Measurements from ENCODE around the gene PSD4. TPM values are rescaled to one million over a fixed set of nuclear protein-coding genes. Genes with fewer than 3 reads are reported as not detected.

The PSD4 gene
- total RNA-seq, 4 donors from 2014 or later: 2.8 to 14.8 (median 5.6) TPM

DNA sequence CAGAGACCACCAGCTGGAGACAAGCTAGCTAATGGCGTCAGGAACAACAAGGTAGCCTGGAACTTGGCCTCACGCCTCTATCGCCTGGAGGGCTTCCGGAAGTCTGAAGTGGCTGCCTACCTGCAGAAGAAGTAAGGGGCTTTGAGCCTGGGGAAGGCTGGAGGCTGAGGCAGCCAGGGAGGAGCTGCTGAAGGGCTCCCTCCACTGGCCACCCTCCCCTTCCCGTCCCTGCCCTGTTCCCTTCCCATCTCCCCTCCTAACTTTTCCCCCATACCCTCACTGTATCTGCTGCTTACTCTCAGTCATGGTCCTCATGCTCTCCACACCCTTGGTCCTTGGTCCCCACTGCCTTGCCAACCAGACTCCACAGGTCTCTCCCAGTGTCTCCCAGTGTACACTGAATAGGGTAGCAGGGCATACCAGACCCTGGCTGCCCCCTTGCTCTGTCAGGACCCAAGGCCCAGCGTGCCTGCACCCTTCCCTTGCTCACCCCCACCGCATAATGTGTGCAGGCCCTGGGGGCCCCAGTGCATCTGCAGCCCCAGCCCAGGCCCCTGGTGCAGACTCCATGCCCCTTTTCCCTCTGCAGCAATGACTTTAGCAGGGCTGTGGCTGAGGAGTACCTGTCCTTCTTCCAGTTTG lies 18.8 kb downstream of the PSD4 start:
- TF ChIP-seq, protein P1, sequence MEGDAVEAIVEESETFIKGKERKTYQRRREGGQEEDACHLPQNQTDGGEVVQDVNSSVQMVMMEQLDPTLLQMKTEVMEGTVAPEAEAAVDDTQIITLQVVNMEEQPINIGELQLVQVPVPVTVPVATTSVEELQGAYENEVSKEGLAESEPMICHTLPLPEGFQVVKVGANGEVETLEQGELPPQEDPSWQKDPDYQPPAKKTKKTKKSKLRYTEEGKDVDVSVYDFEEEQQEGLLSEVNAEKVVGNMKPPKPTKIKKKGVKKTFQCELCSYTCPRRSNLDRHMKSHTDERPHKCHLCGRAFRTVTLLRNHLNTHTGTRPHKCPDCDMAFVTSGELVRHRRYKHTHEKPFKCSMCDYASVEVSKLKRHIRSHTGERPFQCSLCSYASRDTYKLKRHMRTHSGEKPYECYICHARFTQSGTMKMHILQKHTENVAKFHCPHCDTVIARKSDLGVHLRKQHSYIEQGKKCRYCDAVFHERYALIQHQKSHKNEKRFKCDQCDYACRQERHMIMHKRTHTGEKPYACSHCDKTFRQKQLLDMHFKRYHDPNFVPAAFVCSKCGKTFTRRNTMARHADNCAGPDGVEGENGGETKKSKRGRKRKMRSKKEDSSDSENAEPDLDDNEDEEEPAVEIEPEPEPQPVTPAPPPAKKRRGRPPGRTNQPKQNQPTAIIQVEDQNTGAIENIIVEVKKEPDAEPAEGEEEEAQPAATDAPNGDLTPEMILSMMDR (IDR thresholded peaks at IDR 0.05; ENCODE audit: low read depth): no peak

DNA sequence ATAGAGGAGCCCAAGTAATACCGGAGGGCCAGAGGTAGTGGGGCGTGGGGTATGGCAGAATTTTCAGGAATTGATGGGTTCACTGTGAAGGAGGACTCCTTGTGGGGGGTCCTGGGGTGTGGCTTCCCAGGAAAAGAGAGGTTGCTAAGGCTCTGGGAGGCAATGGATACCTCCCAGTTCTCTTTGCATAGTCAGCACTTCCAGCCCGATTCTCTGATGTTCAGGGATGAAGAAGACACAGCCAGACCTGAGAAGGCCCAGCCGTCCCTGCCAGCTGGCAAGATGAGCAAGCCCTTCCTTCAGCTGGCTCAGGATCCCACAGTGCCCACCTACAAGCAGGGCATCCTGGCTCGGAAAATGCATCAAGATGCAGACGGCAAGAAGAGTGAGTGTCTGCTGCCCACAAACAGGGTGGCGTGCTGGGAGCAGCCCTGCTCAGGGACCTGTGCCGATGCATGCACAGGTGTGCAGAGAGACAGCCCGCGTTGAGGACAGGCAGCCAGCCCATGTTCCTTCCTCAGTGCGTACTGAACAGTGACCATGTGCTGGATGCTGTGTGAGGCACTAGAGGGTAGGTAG lies 22.2 kb downstream of the PSD4 start:
- TF ChIP-seq, protein P1 (IDR thresholded peaks at IDR 0.05; ENCODE audit: low read depth): no peak

DNA sequence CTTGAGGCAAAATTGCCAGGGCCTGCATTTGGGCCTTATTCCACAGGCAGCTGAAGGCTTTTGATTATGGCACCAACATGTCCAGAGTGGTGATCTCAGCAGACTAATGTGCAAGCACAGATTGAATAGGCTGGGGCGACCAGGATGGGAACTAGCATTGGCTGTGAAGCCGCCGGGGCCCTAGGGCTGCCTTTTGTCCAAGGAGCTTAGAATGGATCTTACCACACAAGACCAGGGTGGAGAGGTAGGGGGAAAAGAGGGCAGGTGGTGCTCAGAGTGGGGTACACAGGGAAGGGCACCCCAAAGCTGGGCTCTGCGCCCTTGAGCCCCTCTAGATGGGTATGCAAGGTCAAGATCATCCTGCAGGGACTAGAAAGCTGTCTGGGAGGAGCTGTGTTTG lies 23.1 kb downstream of the PSD4 start:
- TF ChIP-seq, protein P1 (IDR thresholded peaks at IDR 0.05; ENCODE audit: low read depth): no peak

DNA sequence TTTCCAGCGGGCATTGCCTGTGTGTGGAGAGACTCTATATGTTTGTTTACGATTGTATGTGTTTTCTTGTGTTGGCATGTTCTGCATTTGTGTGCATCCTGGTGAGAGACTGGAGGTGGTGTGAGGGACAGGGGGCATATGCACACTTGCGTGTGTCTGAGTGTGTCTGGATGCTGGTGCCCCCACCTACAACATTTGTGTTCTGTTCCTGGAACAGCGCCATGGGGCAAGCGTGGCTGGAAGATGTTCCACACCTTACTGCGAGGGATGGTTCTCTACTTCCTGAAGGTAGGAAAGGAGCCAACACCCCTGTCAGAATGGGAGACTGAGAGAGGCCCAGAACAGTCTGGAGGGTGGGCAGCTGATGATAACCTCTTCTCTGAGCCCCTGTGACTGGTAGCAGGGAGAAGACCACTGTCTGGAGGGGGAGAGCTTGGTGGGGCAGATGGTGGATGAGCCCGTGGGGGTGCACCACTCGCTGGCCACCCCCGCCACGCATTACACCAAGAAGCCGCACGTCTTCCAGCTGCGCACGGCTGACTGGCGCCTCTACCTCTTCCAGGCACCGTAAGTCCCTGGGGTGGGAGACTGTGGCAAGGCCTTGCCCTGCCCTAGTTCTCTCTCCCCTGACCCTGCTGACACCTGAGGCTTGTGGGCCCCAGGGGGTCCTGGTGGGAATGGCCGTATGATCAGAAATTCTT lies 23.7 kb downstream of the PSD4 start:
- TF ChIP-seq, protein P1 (IDR thresholded peaks at IDR 0.05; ENCODE audit: low read depth): no peak

DNA sequence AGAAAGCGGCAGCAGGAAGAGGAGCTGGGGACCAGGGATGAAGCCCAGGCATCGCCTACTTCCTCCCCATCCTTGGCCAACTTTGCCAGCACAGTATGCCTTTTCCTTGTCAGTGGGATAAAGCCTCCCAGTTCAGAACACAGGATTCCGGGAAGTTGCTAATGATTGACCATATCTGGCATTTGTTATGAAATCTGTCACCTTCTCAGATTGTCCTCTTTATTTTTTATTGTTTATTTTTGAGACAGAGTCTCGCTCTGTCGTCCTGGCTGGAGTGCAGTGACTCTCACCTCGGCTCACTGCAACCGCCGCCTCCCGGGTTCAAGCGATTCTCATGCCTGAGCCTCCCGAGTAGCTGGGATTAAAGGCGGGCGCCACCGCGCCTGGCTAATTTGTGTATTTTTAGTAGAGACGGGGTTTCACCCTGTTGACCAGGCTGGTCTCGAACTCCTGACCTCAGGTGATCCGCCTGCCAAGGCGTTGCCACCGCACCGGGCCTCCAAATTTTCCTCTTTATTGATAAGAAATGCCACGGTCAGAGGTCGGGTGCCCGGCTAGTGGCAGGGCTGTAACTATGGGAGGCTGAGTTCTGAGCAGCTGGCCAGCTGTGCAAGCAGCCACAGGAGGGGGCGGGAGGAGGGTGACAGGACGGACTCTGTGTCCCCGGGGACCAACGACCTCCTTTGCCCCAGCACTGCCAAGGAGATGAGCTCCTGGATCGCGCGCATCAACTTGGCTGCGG lies 24.4 kb downstream of the PSD4 start:
- TF ChIP-seq, protein P1 (IDR thresholded peaks at IDR 0.05; ENCODE audit: low read depth): no peak

DNA sequence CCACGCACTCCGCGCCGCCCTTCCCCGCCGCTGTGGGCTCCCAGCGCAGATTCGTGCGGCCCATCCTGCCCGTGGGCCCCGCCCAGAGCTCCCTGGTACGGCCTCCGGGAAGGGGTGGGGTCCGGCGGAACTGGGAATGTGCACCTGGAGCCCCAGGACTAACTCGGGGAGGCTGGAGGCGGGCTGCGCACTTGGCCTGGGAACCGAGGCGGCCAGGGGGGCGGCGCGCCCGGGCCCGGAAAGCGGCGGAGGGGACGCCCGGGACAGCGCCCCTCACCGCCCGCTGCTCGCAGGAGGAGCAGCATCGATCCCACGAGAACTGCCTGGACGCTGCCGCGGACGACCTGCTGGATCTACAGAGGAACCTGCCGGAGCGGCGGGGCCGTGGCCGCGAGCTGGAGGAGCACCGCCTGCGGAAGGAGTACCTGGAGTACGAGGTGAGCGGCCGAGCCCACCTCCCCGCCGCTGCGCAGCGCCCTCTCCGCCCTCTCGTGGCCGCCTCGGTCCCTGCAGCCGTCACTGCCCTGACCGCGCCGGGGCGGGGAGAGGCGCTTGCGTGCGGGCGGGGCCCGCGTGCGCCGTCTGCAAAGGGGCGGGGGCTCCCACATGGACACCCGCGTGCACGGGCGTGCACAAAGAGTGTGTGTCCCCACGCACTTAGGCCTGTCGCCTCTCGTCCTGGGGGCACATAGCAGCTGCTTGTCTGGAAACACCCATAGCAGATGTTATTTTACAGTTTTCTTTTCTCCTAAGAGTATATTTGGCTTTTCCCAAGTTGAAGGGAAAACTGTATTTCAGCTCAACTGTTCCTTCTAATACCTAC lies 25.2 kb downstream of the PSD4 start:
- TF ChIP-seq, protein P1 (IDR thresholded peaks at IDR 0.05; ENCODE audit: low read depth): no peak
